NCI-H1105 (cell line): ENCODE results near the gene MAP4K5.
"Not testable (repeated sequence)": the region's sequence is repeated elsewhere in the genome, so short reads cannot be mapped to it uniquely, and the experiment has no call there.

Source experiments
- DNase-seq: peaks from one replicate; lab custom pipeline; 2025; lab: John Stamatoyannopoulos, UW

Gene MAP4K5

GRCh38 chr14:50532502-50533240 is at the start of gene MAP4K5:
Gene MAP4K5, minus strand, starts transcription at chr14:50532569. Its CDS starts 520 bp downstream, at chr14:50532049.
- peak; percentile 92 for DNase-seq

- DNase-seq = no peak
These were observed 46.1 kb upstream of the MAP4K5 start for GRCh38 chr14:50578433-50578832.

- no peak for DNase-seq
These were observed 45.6 kb upstream of the MAP4K5 start for GRCh38 chr14:50577982-50578381.

- DNase-seq = no peak
These were observed 43.4 kb upstream of the MAP4K5 start for GRCh38 chr14:50575769-50576168.

- DNase-seq = no peak
These were observed 41.5 kb upstream of the MAP4K5 start for GRCh38 chr14:50573862-50574261.

GRCh38 chr14:50569714-50570274 is 37.4 kb upstream of the MAP4K5 start:
- no peak for DNase-seq

- DNase-seq = no peak
These were observed 30.5 kb upstream of the MAP4K5 start for GRCh38 chr14:50562841-50563240.

- peak; percentile 76 for DNase-seq
These were observed 28.5 kb upstream of the MAP4K5 start for GRCh38 chr14:50560931-50561285.

- peak; percentile 80 for DNase-seq
These were observed 27.9 kb upstream of the MAP4K5 start, which contains the start of gene ATL1 for GRCh38 chr14:50559990-50560930. Gene ATL1, plus strand, starts transcription at chr14:50560145. Its CDS starts 121 bp downstream, at chr14:50560266.

GRCh38 chr14:50552796-50553195 is 20.4 kb upstream of the MAP4K5 start:
- not testable (repeated sequence) for DNase-seq

- no peak for DNase-seq
These were observed 19.5 kb upstream of the MAP4K5 start for GRCh38 chr14:50551877-50552276.

- DNase-seq = no peak
These were observed 17.9 kb upstream of the MAP4K5 start for GRCh38 chr14:50550294-50550693.

GRCh38 chr14:50545618-50546017 is 13.2 kb upstream of the MAP4K5 start:
- DNase-seq = no peak

GRCh38 chr14:50544911-50545310 is 12.5 kb upstream of the MAP4K5 start:
- DNase-seq = no peak

GRCh38 chr14:50542941-50543418 is 10.6 kb upstream of the MAP4K5 start:
- DNase-seq = peak; percentile 65

- no peak for DNase-seq
These were observed 8.8 kb upstream of the MAP4K5 start for GRCh38 chr14:50541159-50541567.

- DNase-seq = no peak
These were observed 6.7 kb upstream of the MAP4K5 start for GRCh38 chr14:50539051-50539450.

- DNase-seq = not testable (repeated sequence)
These were observed 5.7 kb upstream of the MAP4K5 start for GRCh38 chr14:50538034-50538433.

GRCh38 chr14:50534997-50535396 is 2.6 kb upstream of the MAP4K5 start:
- DNase-seq = no peak

GRCh38 chr14:50534416-50534815 is 2.0 kb upstream of the MAP4K5 start:
- DNase-seq = no peak

GRCh38 chr14:50533806-50534205 is 1.4 kb upstream of the MAP4K5 start:
- DNase-seq = no peak

- DNase-seq = no peak
These were observed 904 bp upstream of the MAP4K5 start for GRCh38 chr14:50533241-50533705.
